ENCODE data around the gene CTNNA3. TPM values are rescaled to one million over a fixed set of nuclear protein-coding genes. Genes with fewer than 3 reads are reported as not detected.

The CTNNA3 gene
- total RNA-seq, 2 donors from 2014 or later, result 20.3 to 23.8 TPM

- Histone ChIP-seq H3K4me3 (no peak overlapping the region), H3K27me3 (no peaks in the 10 kb centered on the region), H3K36me3 (no peaks in the 10 kb centered on the region), H3K27ac (no peak overlapping the region), H3K9me3 (no peaks in the 10 kb centered on the region), H3K4me1 (no peaks in the 10 kb centered on the region)
- TF ChIP-seq CTCF (IDR thresholded peaks at IDR 0.05), result no peak
- DNase-seq (ENCODE audit: low spot score), result no peak
These were observed 225.0 kb downstream of the CTNNA3 start for GRCh38 chr10:67471022-67471421.

- Histone ChIP-seq H3K4me3 (no peak overlapping the region), H3K36me3 (no peaks in the 10 kb centered on the region), H3K4me1 (no peaks in the 10 kb centered on the region), H3K27me3 (no peaks in the 10 kb centered on the region), H3K9me3 (no peaks in the 10 kb centered on the region), H3K27ac (no peak overlapping the region)
- no peak for DNase-seq (ENCODE audit: low spot score)
- no peak for TF ChIP-seq CTCF (IDR thresholded peaks at IDR 0.05)
These were observed 231.7 kb downstream of the CTNNA3 start for GRCh38 chr10:67464278-67464677.

- TF ChIP-seq CTCF (IDR thresholded peaks at IDR 0.05), result no peak
- no peaks in the 10 kb centered on the region for H3K36me3 ChIP-seq
- H3K4me3 ChIP-seq, result no peak overlapping the region
- H3K4me1 ChIP-seq, result no peaks in the 10 kb centered on the region
- no peak for DNase-seq (ENCODE audit: low spot score)
- H3K9me3 ChIP-seq, result peaks cover 0 to 16% of the 10 kb centered on the region in 2 donors
- no peak overlapping the region for H3K27ac ChIP-seq
- no peaks in the 10 kb centered on the region for H3K27me3 ChIP-seq
These were observed 243.1 kb downstream of the CTNNA3 start for GRCh38 chr10:67452892-67453291.

GRCh38 chr10:67438605-67439304 is 257.2 kb downstream of the CTNNA3 start:
- Histone ChIP-seq H3K4me1 (peaks cover 0 to 6% of the 10 kb centered on the region in 2 donors), H3K9me3 (peaks cover 0 to 15% of the 10 kb centered on the region in 2 donors), H3K27ac (no peak overlapping the region), H3K36me3 (no peaks in the 10 kb centered on the region), H3K4me3 (no peak overlapping the region), H3K27me3 (no peaks in the 10 kb centered on the region)
- no peak for TF ChIP-seq CTCF (IDR thresholded peaks at IDR 0.05)
- no peak for DNase-seq (ENCODE audit: low spot score)

GRCh38 chr10:67433276-67433675 is 262.7 kb downstream of the CTNNA3 start:
- Histone ChIP-seq H3K9me3 (no peaks in the 10 kb centered on the region), H3K4me3 (no peak overlapping the region), H3K36me3 (no peaks in the 10 kb centered on the region), H3K27ac (no peak overlapping the region), H3K27me3 (no peaks in the 10 kb centered on the region), H3K4me1 (no peaks in the 10 kb centered on the region)
- no peak for DNase-seq (ENCODE audit: low spot score)
- no peak for TF ChIP-seq CTCF (IDR thresholded peaks at IDR 0.05)

GRCh38 chr10:67402620-67403019 is 293.4 kb downstream of the CTNNA3 start:
- Histone ChIP-seq H3K9me3 (no peaks in the 10 kb centered on the region), H3K27me3 (no peaks in the 10 kb centered on the region), H3K27ac (no peak overlapping the region), H3K4me1 (no peaks in the 10 kb centered on the region), H3K4me3 (no peak overlapping the region), H3K36me3 (no peaks in the 10 kb centered on the region)
- DNase-seq (ENCODE audit: low spot score), result no peak
- TF ChIP-seq CTCF (IDR thresholded peaks at IDR 0.05), result no peak

All from right atrium auricular region (tissue), 2 donors.